Activated T-helper 1 cell treated with Interleukin-2 at 50 U/mL for 16 hours (primary cell): ENCODE results near the gene SGCD.

ENCODE experiments used
- DNase-seq: peaks from one replicate; pipeline ENCODE4 v3.0.0-alpha.2; 2020; ENCODE audit warnings: low read depth

The SGCD gene

GRCh38 chr5:156778752-156779151, 451.8 kb downstream of the SGCD start:
- DNase-seq: no peak

- DNase-seq: no peak
These were observed 452.5 kb downstream of the SGCD start for GRCh38 chr5:156779436-156779835.

- DNase-seq: no peak
These were observed 456.1 kb downstream of the SGCD start for GRCh38 chr5:156783092-156783491.

- no peak for DNase-seq
These were observed 467.7 kb downstream of the SGCD start for GRCh38 chr5:156794687-156795086.

- DNase-seq: no peak
These were observed 471.2 kb downstream of the SGCD start for GRCh38 chr5:156798201-156798600.

- DNase-seq: no peak
These were observed 472.2 kb downstream of the SGCD start for GRCh38 chr5:156799171-156799570.

GRCh38 chr5:156800929-156801328, 474.0 kb downstream of the SGCD start:
- DNase-seq: no peak

GRCh38 chr5:156802501-156802900, 475.5 kb downstream of the SGCD start:
- DNase-seq: no peak

GRCh38 chr5:156803404-156803803, 476.4 kb downstream of the SGCD start:
- DNase-seq: no peak

GRCh38 chr5:156812959-156813358, 486.0 kb downstream of the SGCD start:
- DNase-seq: no peak

GRCh38 chr5:156815988-156816599, 489.1 kb downstream of the SGCD start:
- DNase-seq: no peak
